Mucosa of rectum (tissue), 2 donors: ENCODE data around the gene TSPEAR.

ENCODE experiments used
- H3K27ac ChIP-seq, 2 donors: one replicate each; pipeline ENCODE4 v1.7.0; 2013; ENCODE audit warnings: inconsistent platforms in 2 of 2, low read depth in 2 of 2, low read length in 2 of 2
- H3K27me3 ChIP-seq, 2 donors: one replicate each; pipeline ENCODE4 v1.7.0; 2013; ENCODE audit warnings: low read length in 2 of 2; ENCODE audit not compliant: control insufficient read depth in 2 of 2, insufficient read depth in 2 of 2
- H3K36me3 ChIP-seq, 2 donors: one replicate each; pipeline ENCODE4 v1.7.0; 2013; ENCODE audit warnings: low read length in 2 of 2; ENCODE audit not compliant: control insufficient read depth in 2 of 2, insufficient read depth in 2 of 2
- H3K4me1 ChIP-seq, 2 donors: one replicate each; pipeline ENCODE4 v1.7.0; 2013; ENCODE audit warnings: low read length in 2 of 2, mild to moderate bottlenecking in 1 of 2; ENCODE audit not compliant: control insufficient read depth in 2 of 2, insufficient read depth in 2 of 2
- H3K4me3 ChIP-seq, 2 donors: one replicate each; pipeline ENCODE4 v1.7.0; 2013; ENCODE audit warnings: low read length in 2 of 2
- H3K9ac ChIP-seq, 2 donors: one replicate each; pipeline ENCODE4 v1.7.0; 2013; ENCODE audit warnings: low read length in 2 of 2, low read depth in 1 of 2, mild to moderate bottlenecking in 1 of 2
- H3K9me3 ChIP-seq, 2 donors: one replicate each; pipeline ENCODE4 v1.7.0; 2013; ENCODE audit warnings: low read length in 2 of 2; ENCODE audit not compliant: control insufficient read depth in 2 of 2
- donor health status: healthy.
- donor health status: Normal muscosa, but diverticular disease.

TSPEAR gene

GRCh38 chr21:44572959-44573583 is 138.3 kb downstream of the TSPEAR start:
- no peak overlapping the region for H3K27ac ChIP-seq
- H3K27me3 ChIP-seq = peaks cover 0 to 3% of the 10 kb centered on the region in 2 donors

GRCh38 chr21:44571844-44572782 is 139.3 kb downstream of the TSPEAR start:
- no peak overlapping the region for H3K4me3 ChIP-seq
- H3K27me3 ChIP-seq = peaks cover 0 to 3% of the 10 kb centered on the region in 2 donors
- no peaks in the 10 kb centered on the region for H3K36me3 ChIP-seq
- H3K9me3 ChIP-seq = no peaks in the 10 kb centered on the region
- no peak overlapping the region for H3K27ac ChIP-seq
- H3K9ac ChIP-seq = no peak overlapping the region
- peaks cover 3 to 16% of the 10 kb centered on the region in 2 donors for H3K4me1 ChIP-seq

More at GRCh38 chr21:44572959-44573583, 138.3 kb downstream of the TSPEAR start:
- H3K9ac ChIP-seq = no peak overlapping the region
- H3K36me3 ChIP-seq = no peaks in the 10 kb centered on the region
- peaks cover 3 to 16% of the 10 kb centered on the region in 2 donors for H3K4me1 ChIP-seq
- no peak overlapping the region for H3K4me3 ChIP-seq
- H3K9me3 ChIP-seq = no peaks in the 10 kb centered on the region

- no peak overlapping the region for H3K4me3 ChIP-seq
- no peaks in the 10 kb centered on the region for H3K9me3 ChIP-seq
- H3K4me1 ChIP-seq = peaks cover 3 to 16% of the 10 kb centered on the region in 2 donors
- no peaks in the 10 kb centered on the region for H3K36me3 ChIP-seq
- no peak overlapping the region for H3K27ac ChIP-seq
- H3K27me3 ChIP-seq = peaks cover 0 to 3% of the 10 kb centered on the region in 2 donors
- no peak overlapping the region for H3K9ac ChIP-seq
These were observed 140.1 kb downstream of the TSPEAR start for GRCh38 chr21:44571296-44571695.

GRCh38 chr21:44569861-44570517 is 141.4 kb downstream of the TSPEAR start:
- Histone ChIP-seq H3K27ac (no peak overlapping the region), H3K36me3 (no peaks in the 10 kb centered on the region), H3K9ac (no peak overlapping the region), H3K9me3 (no peaks in the 10 kb centered on the region), H3K4me3 (no peak overlapping the region), H3K4me1 (peaks cover 3 to 8% of the 10 kb centered on the region in 2 donors), H3K27me3 (no peaks in the 10 kb centered on the region)

- Histone ChIP-seq H3K36me3 (no peaks in the 10 kb centered on the region), H3K9ac (no peak overlapping the region), H3K27ac (no peak overlapping the region), H3K9me3 (no peaks in the 10 kb centered on the region), H3K27me3 (no peaks in the 10 kb centered on the region), H3K4me3 (no peak overlapping the region), H3K4me1 (no peaks in the 10 kb centered on the region)
These were observed 142.5 kb downstream of the TSPEAR start for GRCh38 chr21:44568667-44569556.

- H3K9ac ChIP-seq = no peak overlapping the region
- H3K9me3 ChIP-seq = no peaks in the 10 kb centered on the region
- H3K36me3 ChIP-seq = no peaks in the 10 kb centered on the region
- H3K4me3 ChIP-seq = no peak overlapping the region
- H3K27ac ChIP-seq = no peak overlapping the region
- H3K27me3 ChIP-seq = no peaks in the 10 kb centered on the region
- no peaks in the 10 kb centered on the region for H3K4me1 ChIP-seq
These were observed 143.1 kb downstream of the TSPEAR start for GRCh38 chr21:44568261-44568660.

- Histone ChIP-seq H3K9me3 (no peaks in the 10 kb centered on the region), H3K4me3 (no peak overlapping the region), H3K4me1 (no peaks in the 10 kb centered on the region), H3K27ac (no peak overlapping the region), H3K9ac (no peak overlapping the region), H3K27me3 (no peaks in the 10 kb centered on the region), H3K36me3 (no peaks in the 10 kb centered on the region)
These were observed 143.7 kb downstream of the TSPEAR start for GRCh38 chr21:44567481-44568171.

- no peaks in the 10 kb centered on the region for H3K36me3 ChIP-seq
- H3K9me3 ChIP-seq = no peaks in the 10 kb centered on the region
- no peak overlapping the region for H3K27ac ChIP-seq
These were observed 145.0 kb downstream of the TSPEAR start for GRCh38 chr21:44566403-44566802.

GRCh38 chr21:44564886-44565598 is 146.3 kb downstream of the TSPEAR start:
- H3K4me3 ChIP-seq = no peak overlapping the region
- H3K27ac ChIP-seq = no peak overlapping the region
- no peaks in the 10 kb centered on the region for H3K27me3 ChIP-seq
- H3K9me3 ChIP-seq = no peaks in the 10 kb centered on the region
- H3K9ac ChIP-seq = no peak overlapping the region
- H3K36me3 ChIP-seq = no peaks in the 10 kb centered on the region
- no peaks in the 10 kb centered on the region for H3K4me1 ChIP-seq

More at GRCh38 chr21:44566403-44566802, 145.0 kb downstream of the TSPEAR start:
- Histone ChIP-seq H3K27me3 (no peaks in the 10 kb centered on the region), H3K4me1 (no peaks in the 10 kb centered on the region), H3K9ac (no peak overlapping the region), H3K4me3 (no peak overlapping the region)
